WTC11 (cell line): Measurements from ENCODE around the gene PGAM5. TPM values are rescaled to one million over a fixed set of nuclear protein-coding genes. Genes with fewer than 3 reads are reported as not detected.

Experiments
- ATAC-seq: fragments of 200-7000 bp; cut with Tn5 transposase; 2 replicates; pipeline ENCODE4 v1.10.0; 2021; ENCODE audit warnings: mild to moderate bottlenecking, moderate library complexity
- CTCF ChIA-PET: fragments of 300-600 bp; sonication (Branson Sonifier 250); formaldehyde crosslinking; loops from one replicate; lab custom pipeline; 2021; ENCODE audit warnings: antibody characterized with exemption; lab: Charles Lee
- POLR2A ChIA-PET: fragments of 350-600 bp; sonication (Branson Sonifier 250); formaldehyde crosslinking; loops from one replicate; lab custom pipeline; 2021; ENCODE audit warnings: antibody characterized with exemption; lab: Charles Lee
- DNase-seq: peaks from one replicate; pipeline ENCODE4 v3.0.0; 2021; ENCODE audit warnings: low spot score
- H3K27ac Mint-ChIP-seq: 2 replicates; pipeline ENCODE4 v1.8.0; 2021; ENCODE audit warnings: mixed read lengths
- H3K27me3 Mint-ChIP-seq: 2 replicates; pipeline ENCODE4 v1.8.0; 2021; ENCODE audit warnings: low read depth, mild to moderate bottlenecking, moderate library complexity, mixed read lengths
- H3K36me3 Mint-ChIP-seq: 2 replicates; pipeline ENCODE4 v1.8.0; 2021; ENCODE audit warnings: mixed read lengths
- H3K4me1 Mint-ChIP-seq: 2 replicates; pipeline ENCODE4 v1.8.0; 2022; ENCODE audit warnings: mixed read lengths
- H3K4me3 Mint-ChIP-seq: 2 replicates; pipeline ENCODE4 v1.8.0; 2021; ENCODE audit warnings: mild to moderate bottlenecking, moderate library complexity, mixed read lengths
- H3K9me3 Mint-ChIP-seq: 2 replicates; pipeline ENCODE4 v1.8.0; 2021; ENCODE audit warnings: mixed read lengths
- E2F1 ChIP-seq: sonication (generic); formaldehyde crosslinking; IDR thresholded peaks from 2 replicates; pipeline ENCODE4 v1.8.0; 2022; ENCODE audit warnings: mild to moderate bottlenecking, missing genetic modification reagents
- EMX1 ChIP-seq: fragments of 250-450 bp; sonication (Bioruptor Pico); IDR thresholded peaks from 2 replicates; pipeline ENCODE4 v1.8.0; 2021; ENCODE audit warnings: mild to moderate bottlenecking
- ERG ChIP-seq: fragments of 250-450 bp; sonication (Bioruptor Pico); IDR thresholded peaks from 2 replicates; pipeline ENCODE4 v1.8.0; 2021; ENCODE audit warnings: mild to moderate bottlenecking
- ETV6 ChIP-seq: sonication (generic); formaldehyde crosslinking; IDR thresholded peaks from 2 replicates; pipeline ENCODE4 v1.8.1; 2022; ENCODE audit warnings: mild to moderate bottlenecking, missing genetic modification reagents
- GRHL2 ChIP-seq: fragments of 250-450 bp; sonication (Bioruptor Pico); IDR thresholded peaks from 2 replicates; pipeline ENCODE4 v1.8.0; 2022; ENCODE audit warnings: mild to moderate bottlenecking, moderate library complexity; ENCODE audit not compliant: insufficient replicate concordance, severe bottlenecking
- GTF2I ChIP-seq: fragments of 250-450 bp; sonication (Bioruptor Pico); conservative IDR thresholded peaks from 2 replicates; pipeline ENCODE4 v1.4.0; 2021; ENCODE audit warnings: mild to moderate bottlenecking
- HMGA2 ChIP-seq: fragments of 250-450 bp; sonication (Bioruptor Pico); IDR thresholded peaks from 2 replicates; pipeline ENCODE4 v1.4.0; 2021; ENCODE audit warnings: mild to moderate bottlenecking, moderate library complexity
- HMGXB4 ChIP-seq: sonication (generic); formaldehyde crosslinking; IDR thresholded peaks from 2 replicates; pipeline ENCODE4 v1.8.1; 2023; ENCODE audit warnings: mild to moderate bottlenecking, moderate library complexity, missing genetic modification reagents
- JUN ChIP-seq: sonication (generic); formaldehyde crosslinking; IDR thresholded peaks from 2 replicates; pipeline ENCODE4 v1.8.0; 2023; ENCODE audit warnings: mild to moderate bottlenecking, missing genetic modification reagents
- KAT7 ChIP-seq: sonication (generic); formaldehyde crosslinking; IDR thresholded peaks from 2 replicates; pipeline ENCODE4 v1.8.1; 2023; ENCODE audit warnings: missing genetic modification reagents, mild to moderate bottlenecking, borderline replicate concordance
- MXD4 ChIP-seq: fragments of 250-450 bp; sonication (Bioruptor Pico); IDR thresholded peaks from 2 replicates; pipeline ENCODE4 v1.8.0; 2021; ENCODE audit warnings: mild to moderate bottlenecking, moderate library complexity, borderline replicate concordance
- NFATC4 ChIP-seq: fragments of 250-450 bp; sonication (Bioruptor Pico); IDR thresholded peaks from 2 replicates; pipeline ENCODE4 v1.9.0; 2021; ENCODE audit warnings: mild to moderate bottlenecking
- PRDM15 ChIP-seq: sonication (generic); formaldehyde crosslinking; IDR thresholded peaks from 2 replicates; pipeline ENCODE4 v1.8.0; 2022; ENCODE audit warnings: missing genetic modification reagents
- PREB ChIP-seq: sonication (generic); formaldehyde crosslinking; IDR thresholded peaks from 2 replicates; pipeline ENCODE4 v1.8.1; 2022; ENCODE audit warnings: mild to moderate bottlenecking, missing genetic modification reagents, moderate library complexity, borderline replicate concordance
- RELA ChIP-seq: sonication (generic); formaldehyde crosslinking; IDR thresholded peaks from 2 replicates; pipeline ENCODE4 v1.8.1; 2022; ENCODE audit warnings: missing genetic modification reagents, mild to moderate bottlenecking, borderline replicate concordance
- RORB ChIP-seq: fragments of 250-450 bp; sonication (Bioruptor Pico); IDR thresholded peaks from 2 replicates; pipeline ENCODE4 v1.9.0; 2021; ENCODE audit warnings: mild to moderate bottlenecking
- SMAD3 ChIP-seq: sonication (generic); formaldehyde crosslinking; IDR thresholded peaks from 2 replicates; pipeline ENCODE4 v1.8.0; 2022; ENCODE audit warnings: missing genetic modification reagents, mild to moderate bottlenecking, borderline replicate concordance
- TEAD1 ChIP-seq: sonication (generic); formaldehyde crosslinking; IDR thresholded peaks from 2 replicates; pipeline ENCODE4 v1.8.0; 2022; ENCODE audit warnings: mild to moderate bottlenecking, missing genetic modification reagents
- USF1 ChIP-seq: sonication (generic); formaldehyde crosslinking; IDR thresholded peaks from 2 replicates; pipeline ENCODE4 v1.8.0; 2022; ENCODE audit warnings: mild to moderate bottlenecking, missing genetic modification reagents
- ZNF396 ChIP-seq: fragments of 250-450 bp; sonication (Bioruptor Pico); IDR thresholded peaks from 2 replicates; pipeline ENCODE4 v1.8.0; 2021; ENCODE audit warnings: mild to moderate bottlenecking, moderate library complexity, borderline replicate concordance
- total RNA-seq: library from RNA; stranded (reverse); gene quantifications from 3 replicates; pipeline ENCODE4 v1.2.3, GENCODE V29; 2021
- TF ChIP-seq, protein P1 (sequence below): sonication (generic); formaldehyde crosslinking; IDR thresholded peaks from 2 replicates; pipeline ENCODE4 v1.8.1; 2022; ENCODE audit warnings: low read depth, mild to moderate bottlenecking, moderate library complexity, missing genetic modification reagents, borderline replicate concordance
- TF ChIP-seq, protein P2 (sequence below): sonication (generic); formaldehyde crosslinking; IDR thresholded peaks from 2 replicates; pipeline ENCODE4 v1.8.0; 2022; ENCODE audit warnings: mild to moderate bottlenecking, missing genetic modification reagents
- TF ChIP-seq, protein P3 (sequence below): fragments of 200-600 bp; IDR thresholded peaks from 2 replicates; pipeline ENCODE4 v1.8.0; 2022; ENCODE audit warnings: antibody characterized with exemption

PGAM5 gene
- total RNA-seq, 1 experiment from 2014 or later, result 89.7 TPM

DNA sequence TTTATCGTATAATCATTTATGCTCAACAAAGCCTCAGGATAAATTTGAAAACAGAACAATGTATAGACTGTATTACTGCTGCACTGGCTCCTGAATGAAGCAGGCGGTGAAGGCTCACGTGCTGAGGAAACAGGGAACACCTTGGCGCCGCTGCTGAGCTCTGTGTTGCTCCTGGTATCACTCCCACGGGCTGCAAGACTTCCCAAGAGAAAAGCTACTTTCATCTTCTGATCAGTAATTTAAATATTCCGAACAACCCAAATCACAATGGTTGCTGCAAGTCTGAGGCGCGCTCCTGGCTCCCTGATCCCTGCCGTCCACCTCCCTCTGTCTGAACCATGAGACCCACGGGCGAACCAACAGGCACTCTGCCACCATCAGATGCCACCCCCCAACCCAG is 15.7 kb downstream of the PGAM5 start:
- H3K9me3 Mint-ChIP-seq, result peaks cover 7% of the 10 kb centered on the region
- no peak for DNase-seq
- TF ChIP-seq NFATC4 (CRISPR knock-in tag) (no peak), HMGA2 (CRISPR knock-in tag) (no peak), SMAD3 (CRISPR knock-in tag) (no peak), GRHL2 (CRISPR knock-in tag) (no peak), HMGXB4 (CRISPR knock-in tag) (no peak), GTF2I (CRISPR knock-in tag) (no peak), ZNF396 (no peak), E2F1 (CRISPR knock-in tag) (no peak), PREB (no peak), EMX1 (CRISPR knock-in tag) (no peak), MXD4 (CRISPR knock-in tag) (no peak), ERG (CRISPR knock-in tag) (no peak), JUN (CRISPR knock-in tag) (no peak), USF1 (CRISPR knock-in tag) (no peak), RORB (no peak)
- TF ChIP-seq, protein P1, sequence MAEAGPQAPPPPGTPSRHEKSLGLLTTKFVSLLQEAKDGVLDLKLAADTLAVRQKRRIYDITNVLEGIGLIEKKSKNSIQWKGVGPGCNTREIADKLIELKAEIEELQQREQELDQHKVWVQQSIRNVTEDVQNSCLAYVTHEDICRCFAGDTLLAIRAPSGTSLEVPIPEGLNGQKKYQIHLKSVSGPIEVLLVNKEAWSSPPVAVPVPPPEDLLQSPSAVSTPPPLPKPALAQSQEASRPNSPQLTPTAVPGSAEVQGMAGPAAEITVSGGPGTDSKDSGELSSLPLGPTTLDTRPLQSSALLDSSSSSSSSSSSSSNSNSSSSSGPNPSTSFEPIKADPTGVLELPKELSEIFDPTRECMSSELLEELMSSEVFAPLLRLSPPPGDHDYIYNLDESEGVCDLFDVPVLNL, result no peak
- TF ChIP-seq, protein P2, sequence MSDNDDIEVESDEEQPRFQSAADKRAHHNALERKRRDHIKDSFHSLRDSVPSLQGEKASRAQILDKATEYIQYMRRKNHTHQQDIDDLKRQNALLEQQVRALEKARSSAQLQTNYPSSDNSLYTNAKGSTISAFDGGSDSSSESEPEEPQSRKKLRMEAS (CRISPR knock-in tag), result no peak
- POLR2A ChIA-PET, result no interaction called here
- H3K4me3 Mint-ChIP-seq, result no peak overlapping the region
- no peak for ATAC-seq
- H3K4me1 Mint-ChIP-seq, result peaks cover 7% of the 10 kb centered on the region; the same call in 1 of the 2 replicates
- H3K27ac Mint-ChIP-seq, result no peak overlapping the region
- peaks cover 74% of the 10 kb centered on the region for H3K36me3 Mint-ChIP-seq
- CTCF ChIA-PET, result no interaction called here
- no peaks in the 10 kb centered on the region for H3K27me3 Mint-ChIP-seq

DNA sequence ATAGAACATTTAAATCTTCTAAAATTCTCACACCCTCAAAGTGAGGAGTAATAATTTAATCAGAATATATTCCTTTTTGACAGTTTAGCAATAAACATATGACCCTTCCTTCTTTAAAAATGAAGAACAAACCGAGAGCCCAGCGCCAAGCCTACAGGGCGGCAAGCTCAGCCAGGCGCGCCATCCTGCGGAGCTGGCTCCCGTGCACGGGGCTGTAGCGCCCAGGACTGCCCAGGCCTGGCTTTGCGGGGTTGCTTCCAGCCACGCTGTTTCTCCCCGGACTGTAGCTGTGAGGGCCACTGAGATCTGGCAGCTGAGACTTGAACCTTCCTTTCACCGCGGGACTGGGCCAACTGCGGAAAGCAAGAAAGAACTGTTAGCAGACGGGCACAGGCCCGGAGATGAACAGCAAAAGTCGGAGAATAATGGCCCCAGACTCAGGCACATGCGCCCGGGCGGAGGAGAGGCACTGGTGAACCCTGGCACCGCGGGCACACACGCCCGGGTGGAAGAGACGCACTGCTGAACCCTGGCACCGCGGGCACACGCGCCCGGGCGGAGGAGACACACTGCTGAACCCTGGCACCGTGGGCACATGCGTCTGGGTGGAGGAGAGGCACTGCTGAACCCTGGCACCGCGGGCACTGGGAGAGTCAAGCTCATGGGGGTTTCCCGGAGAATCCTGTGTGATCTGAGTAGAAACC is 16.6 kb downstream of the PGAM5 start:
- Mint-ChIP-seq H3K4me1 (peaks cover 7% of the 10 kb centered on the region; the same call in 1 of the 2 replicates), H3K9me3 (peaks cover 7% of the 10 kb centered on the region), H3K27me3 (no peaks in the 10 kb centered on the region), H3K27ac (no peak overlapping the region), H3K4me3 (no peak overlapping the region), H3K36me3 (peaks cover 80% of the 10 kb centered on the region)
- no peak for ATAC-seq
- POLR2A ChIA-PET, result interaction anchor here (0.7 kb wide), 1 partner anchor 12 kb away, joined by 4 read pairs; no protein-coding TSS in a partner anchor
- CTCF ChIA-PET, result no interaction called here
- no peak for DNase-seq
- TF ChIP-seq RELA, result no peak
- TF ChIP-seq, protein P3, sequence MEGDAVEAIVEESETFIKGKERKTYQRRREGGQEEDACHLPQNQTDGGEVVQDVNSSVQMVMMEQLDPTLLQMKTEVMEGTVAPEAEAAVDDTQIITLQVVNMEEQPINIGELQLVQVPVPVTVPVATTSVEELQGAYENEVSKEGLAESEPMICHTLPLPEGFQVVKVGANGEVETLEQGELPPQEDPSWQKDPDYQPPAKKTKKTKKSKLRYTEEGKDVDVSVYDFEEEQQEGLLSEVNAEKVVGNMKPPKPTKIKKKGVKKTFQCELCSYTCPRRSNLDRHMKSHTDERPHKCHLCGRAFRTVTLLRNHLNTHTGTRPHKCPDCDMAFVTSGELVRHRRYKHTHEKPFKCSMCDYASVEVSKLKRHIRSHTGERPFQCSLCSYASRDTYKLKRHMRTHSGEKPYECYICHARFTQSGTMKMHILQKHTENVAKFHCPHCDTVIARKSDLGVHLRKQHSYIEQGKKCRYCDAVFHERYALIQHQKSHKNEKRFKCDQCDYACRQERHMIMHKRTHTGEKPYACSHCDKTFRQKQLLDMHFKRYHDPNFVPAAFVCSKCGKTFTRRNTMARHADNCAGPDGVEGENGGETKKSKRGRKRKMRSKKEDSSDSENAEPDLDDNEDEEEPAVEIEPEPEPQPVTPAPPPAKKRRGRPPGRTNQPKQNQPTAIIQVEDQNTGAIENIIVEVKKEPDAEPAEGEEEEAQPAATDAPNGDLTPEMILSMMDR, result no peak
- TF ChIP-seq GRHL2 (CRISPR knock-in tag), result no peak
- no peak for TF ChIP-seq PRDM15
- no peak for TF ChIP-seq KAT7 (CRISPR knock-in tag)
- no peak for TF ChIP-seq TEAD1
- no peak for TF ChIP-seq ETV6
